Kidney (tissue), 14 donors: Measurements from ENCODE around the gene ATP8B1. TPM values are rescaled to one million over a fixed set of nuclear protein-coding genes. Genes with fewer than 3 reads are reported as not detected.

ENCODE experiments used
- DNase-seq, 5 donors: peaks; one replicate each; pipeline ENCODE4 v3.0.0-alpha.2; 2013 to 2020
- FAIRE-seq: peaks from 2 replicates; lab custom pipeline; 2012; peaks lifted over from hg19 to GRCh38; lab: Jason Lieb, UNC
- H3K27ac ChIP-seq, 2 donors: one replicate each; pipeline ENCODE4 v1.7.0; 2013; ENCODE audit warnings: low read depth in 2 of 2, low read length in 2 of 2, inconsistent platforms in 1 of 2
- H3K27me3 ChIP-seq: one replicate; pipeline ENCODE4 v1.7.1; 2013; ENCODE audit warnings: low read length, inconsistent platforms; ENCODE audit not compliant: control insufficient read depth, insufficient read depth
- H3K36me3 ChIP-seq, 3 donors: one replicate each; pipeline versions ENCODE4 v1.7.0 to v1.7.1; 2013; ENCODE audit warnings: low read length in 3 of 3, control low read depth in 1 of 3, inconsistent platforms in 1 of 3; ENCODE audit not compliant: insufficient read depth in 3 of 3, control insufficient read depth in 2 of 3
- H3K4me1 ChIP-seq, 3 donors: one replicate each; pipeline versions ENCODE4 v1.7.0 to v1.7.1; 2013; ENCODE audit warnings: low read length in 3 of 3, inconsistent platforms in 1 of 3, low read depth in 1 of 3; ENCODE audit not compliant: control insufficient read depth in 2 of 3, insufficient read depth in 2 of 3
- H3K4me3 ChIP-seq, 3 donors: one replicate each; pipeline versions ENCODE4 v1.7.0 to v1.8.1; 2013; ENCODE audit warnings: low read length in 3 of 3, control low read depth in 1 of 3, inconsistent platforms in 1 of 3
- H3K9ac ChIP-seq, 3 donors: one replicate each; pipeline versions ENCODE4 v1.7.0 to v1.7.1; 2013; ENCODE audit warnings: low read length in 3 of 3, control low read depth in 1 of 3, inconsistent platforms in 1 of 3
- H3K9me3 ChIP-seq, 3 donors: one replicate each; pipeline versions ENCODE4 v1.7.0 to v1.7.1; 2013; ENCODE audit warnings: low read length in 3 of 3, control low read depth in 1 of 3, inconsistent platforms in 1 of 3; ENCODE audit not compliant: control insufficient read depth in 2 of 3, insufficient read depth in 1 of 3
- CTCF ChIP-seq: IDR thresholded peaks from 3 replicates; pipeline ENCODE4 v1.5.1; 2012; ENCODE audit warnings: mild to moderate bottlenecking, moderate library complexity, borderline replicate concordance; ENCODE audit not compliant: insufficient read depth; ENCODE audit errors: extremely low read depth
- intact Hi-C: fragments of 100-400 bp; cut with DNase I; formaldehyde crosslinking; loops from one replicate; pipeline ENCODE4 v1.11.1; 2022
- polyA plus RNA-seq: library from polyadenylated mRNA; stranded (reverse); fragments of 350-450 nt; fragmentation: Illumina TruSeq; extraction: RNeasy Lipid Tissue Mini Kit (QIAGEN cat#74804); gene quantifications from one replicate; pipeline ENCODE4 v1.2.3, GENCODE V29; 2014; ENCODE audit warnings: low read depth, low replicate concordance; ENCODE audit not compliant: insufficient read depth
- total RNA-seq: library from RNA; stranded (reverse); fragmentation: NEBNext Ultra II Directional; extraction: Animal tissue kit (Norgen Biotek cat#: 25700); gene quantifications from one replicate; pipeline ENCODE4 v1.2.1, GENCODE V29; 2021
- donor health status: control.
- donor health status: control.
- donor health status: control.
- donor health status: control.
- donor health status: control.
- donor health status: DM: yes; HTN: yes; CAD: no.
- donor health status: Normal renal cell carcinoma (clear cell type).

ATP8B1 gene
- total and polyA plus RNA-seq, 2 donors from 2014 or later: 5.2 to 40.8 TPM

- Histone ChIP-seq H3K9ac (no peak overlapping the region), H3K4me1 (peaks cover 6 to 14% (median 13%) of the 10 kb centered on the region in 3 donors), H3K36me3 (no peaks in the 10 kb centered on the region), H3K27ac (no peak overlapping the region), H3K9me3 (no peaks in the 10 kb centered on the region), H3K27me3 (no peaks in the 10 kb centered on the region), H3K4me3 (no peak overlapping the region)
- TF ChIP-seq CTCF: no peak
- FAIRE-seq (no peak), DNase-seq (no peak)
- intact Hi-C loops: no loop called here
Observed at GRCh38 chr18:57791192-57791591, 11.9 kb downstream of the ATP8B1 start.

- peaks cover 6 to 17% (median 13%) of the 10 kb centered on the region in 3 donors for H3K4me1 ChIP-seq
- H3K9ac ChIP-seq: no peak overlapping the region
- no peak for TF ChIP-seq CTCF
- no peak overlapping the region for H3K27ac ChIP-seq
- no peaks in the 10 kb centered on the region for H3K27me3 ChIP-seq
- FAIRE-seq: no peak
- no peak for DNase-seq
- intact Hi-C loops: no loop called here
- H3K36me3 ChIP-seq: no peaks in the 10 kb centered on the region
- H3K4me3 ChIP-seq: no peak overlapping the region
- no peaks in the 10 kb centered on the region for H3K9me3 ChIP-seq
Observed at GRCh38 chr18:57790316-57790715, 12.8 kb downstream of the ATP8B1 start.

GRCh38 chr18:57789759-57790158, 13.4 kb downstream of the ATP8B1 start:
- no peak for FAIRE-seq
- Histone ChIP-seq H3K4me1 (peaks cover 6 to 17% (median 13%) of the 10 kb centered on the region in 3 donors), H3K27ac (no peak overlapping the region), H3K36me3 (no peaks in the 10 kb centered on the region), H3K9me3 (no peaks in the 10 kb centered on the region), H3K4me3 (no peak overlapping the region), H3K9ac (no peak overlapping the region), H3K27me3 (no peaks in the 10 kb centered on the region)
- intact Hi-C loops: no loop called here
- TF ChIP-seq CTCF: no peak
- no peak for DNase-seq

- Histone ChIP-seq H3K36me3 (no peaks in the 10 kb centered on the region), H3K9ac (peak overlapping the region in 1 of 3 donors; percentile 12), H3K27ac (peak overlapping the region in 1 of 2 donors; percentile 57), H3K9me3 (no peaks in the 10 kb centered on the region), H3K4me3 (no peak overlapping the region), H3K27me3 (no peaks in the 10 kb centered on the region), H3K4me1 (peaks cover 9 to 24% (median 15%) of the 10 kb centered on the region in 3 donors)
- TF ChIP-seq CTCF: no peak
- FAIRE-seq: no peak
- intact Hi-C loops: no loop called here
- DNase-seq: no peak
Observed at GRCh38 chr18:57789090-57789489, 14.0 kb downstream of the ATP8B1 start.
